Stimulated activated CD8-positive, alpha-beta memory T cell treated with anti-CD3 and anti-CD28 coated beads, Interleukin-7, amount 100 ng/mL, for 1 hour (primary cell): ENCODE measurements around the gene ITGB2.

Experiments
- DNase-seq, 2 donors: peaks; one replicate each; pipeline ENCODE4 v3.0.0-alpha.2; 2020; ENCODE audit warnings: low read depth in 2 of 2

The ITGB2 gene

DNA sequence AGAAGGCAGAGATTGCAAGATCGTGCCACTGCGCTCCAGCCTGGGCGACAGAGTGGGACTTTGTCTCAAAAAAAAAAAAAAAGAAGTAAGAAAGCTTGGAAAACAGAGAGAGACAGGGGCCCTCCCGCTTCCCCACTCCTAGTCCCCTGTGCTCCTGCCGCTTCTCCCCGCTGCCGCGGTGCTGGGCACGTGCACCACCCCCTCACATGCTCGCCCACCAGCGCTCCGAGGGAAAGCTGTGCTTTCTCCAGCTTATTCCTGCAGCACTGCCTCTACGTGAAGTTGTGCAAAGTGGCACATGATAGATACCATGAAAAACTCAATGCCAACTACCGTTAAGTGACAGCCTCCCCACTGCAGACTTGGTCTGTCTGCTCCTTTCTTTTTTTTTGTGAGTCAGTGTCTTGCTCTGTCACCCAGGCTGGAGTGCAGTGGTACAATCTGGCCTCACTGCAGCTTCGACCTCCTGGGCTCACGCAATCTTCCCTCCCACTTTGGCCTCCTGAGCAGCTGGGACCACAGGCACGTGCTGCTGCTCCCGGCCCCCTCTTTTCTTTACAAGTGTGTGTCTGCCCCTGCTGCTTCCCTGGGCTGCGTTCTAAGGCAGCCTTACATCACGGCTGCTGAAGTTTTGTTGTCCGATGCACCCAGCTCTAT lies 34.6 kb upstream of the ITGB2 start:
- DNase-seq: no peak

DNA sequence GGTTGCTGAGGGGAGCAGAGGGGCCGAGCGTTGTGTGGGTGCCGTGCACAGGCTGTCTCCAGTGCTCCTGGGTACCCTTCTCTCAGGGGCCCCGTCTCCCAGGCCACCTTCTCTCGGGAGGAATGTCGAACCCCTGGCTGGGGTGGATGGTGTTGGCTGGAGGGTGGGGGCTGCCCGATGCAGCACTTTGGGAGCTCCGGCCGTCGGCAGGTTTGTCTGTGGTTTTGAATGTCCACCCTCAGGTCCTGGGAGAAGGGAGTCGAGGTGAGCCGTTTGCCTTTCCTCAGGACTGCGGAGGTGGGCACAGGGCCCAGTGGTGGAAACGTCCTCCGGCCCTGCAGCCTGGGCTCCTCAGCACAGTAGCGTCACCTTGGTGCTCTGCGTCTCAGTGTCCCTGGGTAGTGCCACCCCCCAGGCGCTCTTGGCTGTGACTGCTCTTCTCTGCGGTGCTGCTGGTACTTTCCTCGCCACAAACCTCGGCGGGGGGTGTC lies 33.6 kb upstream of the ITGB2 start:
- DNase-seq: no peak

DNA sequence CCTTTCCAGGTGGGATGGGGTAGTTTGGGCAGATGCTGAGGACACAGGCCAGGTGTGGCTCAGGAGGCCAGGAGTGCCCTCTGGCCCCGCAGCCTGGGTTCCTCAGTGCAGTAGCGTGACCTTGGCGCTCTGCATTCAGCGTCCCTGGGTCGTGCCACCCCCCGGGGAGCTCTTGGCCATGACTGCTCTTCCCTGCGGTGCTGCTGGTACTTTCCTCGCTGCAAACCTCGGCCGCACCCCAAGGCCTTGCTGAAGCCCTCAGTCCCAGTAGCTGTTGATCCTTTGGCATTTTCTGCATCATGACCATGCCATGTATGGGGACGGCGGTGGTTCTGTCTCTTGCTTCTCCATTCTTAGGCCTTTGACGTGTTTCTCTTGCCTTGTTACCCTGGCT lies 32.9 kb upstream of the ITGB2 start:
- DNase-seq: no peak

DNA sequence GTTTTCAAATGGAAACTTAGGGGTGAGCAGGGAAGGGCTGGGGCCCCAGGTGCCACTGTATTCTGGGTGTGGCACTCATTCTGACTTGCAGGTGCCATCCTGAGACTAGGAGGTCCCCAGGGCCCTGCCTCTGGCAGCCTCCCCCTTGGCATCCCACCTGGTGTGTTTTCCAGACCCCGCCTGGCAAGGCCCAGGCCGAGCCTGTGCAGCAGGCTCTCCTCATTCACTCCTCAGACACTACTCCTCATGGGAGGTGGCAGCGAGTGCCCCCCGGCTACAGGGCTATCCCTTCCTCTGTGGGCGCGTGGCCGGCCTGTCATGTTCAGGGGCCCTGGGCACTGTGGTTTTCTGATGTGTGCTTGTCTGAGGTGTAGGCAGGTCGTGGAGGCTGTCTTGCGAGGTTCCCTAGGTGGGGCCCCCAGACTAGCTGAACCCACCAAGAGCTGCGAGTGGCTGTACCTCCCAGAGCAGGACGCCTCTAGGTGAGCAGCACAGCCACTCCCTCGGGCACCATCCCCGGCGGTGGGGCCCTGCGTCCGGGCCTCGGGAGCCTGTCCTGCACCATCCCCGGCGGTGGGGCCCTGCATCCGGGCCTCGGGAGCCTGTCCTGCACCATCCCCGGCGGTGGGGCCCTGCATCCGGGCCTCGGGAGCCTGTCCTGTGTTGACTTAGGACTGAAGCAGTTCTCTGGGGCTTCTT lies 32.4 kb upstream of the ITGB2 start:
- DNase-seq: no peak

DNA sequence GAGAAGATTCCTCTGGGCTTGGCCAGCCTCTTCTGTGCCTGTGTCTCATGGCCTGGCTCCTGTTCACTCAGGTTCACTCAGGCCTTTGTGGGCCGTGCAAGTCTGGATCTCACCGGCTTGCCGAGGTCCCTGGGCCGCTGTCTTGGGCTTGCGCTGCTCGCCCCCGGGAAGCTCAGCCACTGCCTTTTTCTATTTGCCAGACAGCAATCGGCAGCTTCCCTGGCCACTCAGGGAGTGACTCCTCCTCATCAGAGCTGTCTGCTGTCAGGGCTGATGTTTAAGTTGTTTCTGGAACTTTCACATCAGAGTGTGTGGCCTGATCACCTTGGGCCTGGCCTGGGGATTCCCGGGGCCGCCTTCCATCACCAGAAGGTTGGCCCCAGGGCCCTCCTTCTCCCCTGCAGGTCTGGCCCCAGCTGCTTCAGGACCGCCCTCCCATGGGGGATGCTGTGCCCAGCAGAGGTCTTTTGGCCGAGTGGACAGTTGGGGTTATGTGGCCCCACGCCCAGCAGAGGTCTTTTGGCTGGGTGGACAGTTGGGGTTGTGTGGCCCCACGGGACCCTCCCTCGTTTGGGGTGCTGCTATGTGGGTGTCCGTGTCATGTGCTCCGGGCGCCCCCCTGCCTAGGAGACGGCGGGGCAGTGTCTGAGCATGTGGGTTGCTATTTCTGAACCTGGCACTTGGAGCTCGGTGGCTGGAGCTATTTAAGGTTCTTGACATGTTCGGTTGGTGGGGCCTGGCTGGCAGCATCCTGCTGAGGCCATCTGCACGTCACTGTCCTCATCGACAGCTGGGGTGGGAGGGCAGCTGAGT lies 31.6 kb upstream of the ITGB2 start:
- no peak for DNase-seq

DNA sequence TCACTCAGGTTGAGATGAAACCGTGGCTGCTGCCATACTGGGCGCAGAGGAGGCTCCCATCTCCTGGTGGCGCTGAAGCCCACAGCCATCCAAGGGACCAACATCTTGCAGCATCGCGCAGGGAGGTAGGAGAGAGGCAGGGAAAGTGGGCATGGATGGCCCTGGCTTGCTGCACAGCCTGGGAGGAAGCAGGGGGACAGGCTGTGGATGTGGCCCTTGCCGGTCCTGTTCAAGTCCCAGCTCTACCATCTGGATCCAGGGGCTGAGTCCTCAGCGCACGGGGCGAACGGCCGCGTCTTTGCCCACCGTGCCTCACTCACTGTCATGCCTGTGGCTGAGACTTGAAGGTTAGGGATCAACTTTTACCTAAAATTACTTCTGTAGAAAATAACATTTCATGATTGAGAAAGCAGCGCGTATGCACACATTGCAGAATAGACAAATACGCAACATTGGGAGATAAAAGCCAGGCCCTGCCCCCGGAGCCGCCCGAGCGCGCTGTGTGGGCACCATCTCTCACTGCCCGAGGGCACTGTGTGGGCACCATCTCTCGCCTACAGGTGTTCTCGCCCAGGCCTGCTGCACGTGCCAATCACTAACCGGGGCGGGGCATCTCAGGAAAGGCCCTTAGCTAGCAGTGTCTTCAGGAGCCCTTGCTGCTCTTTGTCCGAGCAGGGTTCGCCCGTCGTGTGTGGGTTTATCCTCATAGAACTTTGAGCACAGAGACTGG lies 30.7 kb upstream of the ITGB2 start:
- DNase-seq: no peak

DNA sequence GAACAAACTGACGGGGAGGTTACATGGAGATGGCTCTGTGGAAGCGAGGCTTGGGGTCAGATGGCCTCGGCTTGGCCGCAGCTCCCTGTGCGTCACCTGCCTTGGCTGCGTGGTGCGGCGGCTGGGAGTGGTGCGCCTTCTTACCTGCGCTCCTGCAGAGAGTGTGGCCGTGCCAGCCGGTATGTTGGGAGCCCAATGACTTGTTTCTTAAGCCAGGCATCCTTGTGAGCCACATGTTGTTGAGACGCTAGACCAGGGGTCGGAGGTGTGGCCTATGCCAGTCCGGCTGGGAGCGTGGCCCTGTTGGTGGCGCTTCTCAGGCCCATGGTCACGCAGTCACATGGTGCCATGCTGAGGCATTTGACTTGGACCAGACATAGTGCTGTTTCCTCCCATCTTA lies 29.7 kb upstream of the ITGB2 start:
- no peak for DNase-seq

DNA sequence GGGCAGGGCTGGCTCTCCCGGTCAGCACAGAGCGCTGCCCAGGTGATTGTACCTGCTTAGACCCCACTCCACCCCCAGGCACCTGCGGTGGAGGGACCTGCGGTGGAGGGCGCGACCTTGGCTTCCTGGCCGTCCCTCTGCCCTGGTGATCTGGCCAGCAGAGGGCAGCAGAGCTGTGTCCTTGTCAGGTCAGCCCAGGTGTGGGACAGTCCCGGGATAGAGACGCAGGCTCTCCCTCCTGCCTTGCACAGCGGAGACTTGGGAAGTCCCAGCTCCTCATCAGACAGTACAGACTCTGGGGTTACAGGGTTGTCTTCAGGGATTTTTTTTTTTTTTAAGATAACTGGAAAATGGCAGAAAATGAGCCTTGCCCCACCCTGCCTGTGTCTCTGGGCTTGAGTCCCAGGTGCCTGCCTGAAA lies 29.1 kb upstream of the ITGB2 start:
- peak; percentile 62 to 76 for DNase-seq

DNA sequence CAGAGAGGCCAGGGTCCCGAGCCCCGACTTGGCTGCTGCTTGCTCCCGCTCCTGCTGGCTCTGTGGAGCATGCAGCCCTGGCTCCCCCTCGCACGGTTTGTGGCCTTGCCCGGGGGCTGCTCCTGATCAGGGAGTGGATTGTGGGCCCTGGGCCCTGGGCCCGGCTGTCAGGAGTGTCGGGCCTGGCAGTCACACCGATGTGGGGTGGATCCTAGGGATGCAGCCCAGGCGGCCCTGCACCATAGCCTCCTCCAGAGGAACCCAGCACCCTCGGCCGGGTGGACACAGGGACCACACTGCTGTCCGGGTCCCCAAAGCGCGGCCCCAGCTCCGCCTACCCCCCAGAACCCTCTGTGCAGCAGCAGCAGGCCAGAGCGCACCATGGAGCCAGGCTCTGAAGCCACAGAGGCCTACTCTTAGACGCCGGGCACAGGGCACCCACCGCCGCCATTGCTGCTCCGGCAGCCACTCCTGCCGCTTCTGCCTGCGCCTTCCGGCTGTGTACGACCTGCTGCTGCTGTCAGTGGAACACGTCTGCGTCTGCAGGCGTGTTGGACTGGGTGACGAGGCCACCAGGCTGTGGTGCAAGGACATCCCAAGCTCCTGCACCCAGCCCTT lies 28.6 kb upstream of the ITGB2 start:
- no peak for DNase-seq

DNA sequence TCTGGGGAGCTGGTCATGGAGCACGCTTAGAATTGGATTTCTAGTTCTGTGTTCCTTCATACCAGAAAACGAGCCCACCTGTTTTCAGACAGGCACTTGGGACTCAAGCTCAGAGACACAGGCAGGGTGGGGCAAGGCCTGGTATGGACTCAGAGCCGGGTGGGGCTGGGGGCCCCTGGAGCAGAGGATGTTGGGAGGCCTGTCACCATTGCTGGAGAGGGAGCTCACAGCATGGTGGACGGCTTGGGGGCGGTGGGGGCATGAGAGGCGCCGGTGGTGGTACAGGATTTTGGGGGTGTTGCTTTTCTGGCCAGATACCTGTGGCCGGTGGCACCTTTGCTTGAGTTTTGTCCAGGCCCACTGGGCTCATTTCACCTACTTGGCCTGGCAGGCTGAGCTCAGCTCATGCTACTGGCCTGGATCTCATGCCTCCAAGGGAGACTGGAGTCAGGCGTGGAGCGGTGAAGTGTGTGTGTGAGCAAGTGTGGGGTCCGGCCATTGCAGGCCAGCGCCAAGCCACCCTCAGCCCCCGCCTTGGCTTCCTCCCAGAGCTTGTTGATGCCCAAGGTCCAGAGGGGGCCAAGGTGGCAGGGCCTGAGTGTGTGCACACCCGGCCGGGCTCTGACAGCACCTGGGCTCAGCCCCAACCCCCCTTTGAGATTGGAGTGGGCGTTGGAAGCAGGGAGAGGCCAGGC lies 27.9 kb upstream of the ITGB2 start:
- no peak for DNase-seq

DNA sequence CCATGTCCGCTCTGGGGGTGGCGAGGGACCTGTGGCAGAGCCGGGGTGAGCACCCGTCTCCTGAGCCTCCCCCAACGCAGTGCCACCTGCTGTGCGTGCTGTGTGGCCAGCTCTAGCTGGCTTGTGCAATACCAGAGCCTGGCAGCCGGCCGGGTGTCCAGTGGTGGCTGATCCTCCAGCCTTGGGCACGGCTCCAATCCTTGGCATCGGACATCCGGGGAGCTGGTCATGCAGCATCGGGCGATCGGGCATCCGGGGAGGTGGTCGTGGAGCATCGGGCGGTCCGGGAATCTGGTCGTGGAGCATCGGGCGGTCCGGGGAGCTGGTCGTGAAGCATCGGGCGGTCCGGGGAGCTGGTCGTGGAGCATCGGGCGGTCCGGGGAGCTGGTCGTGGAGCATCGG lies 27.2 kb upstream of the ITGB2 start:
- DNase-seq: no peak

DNA sequence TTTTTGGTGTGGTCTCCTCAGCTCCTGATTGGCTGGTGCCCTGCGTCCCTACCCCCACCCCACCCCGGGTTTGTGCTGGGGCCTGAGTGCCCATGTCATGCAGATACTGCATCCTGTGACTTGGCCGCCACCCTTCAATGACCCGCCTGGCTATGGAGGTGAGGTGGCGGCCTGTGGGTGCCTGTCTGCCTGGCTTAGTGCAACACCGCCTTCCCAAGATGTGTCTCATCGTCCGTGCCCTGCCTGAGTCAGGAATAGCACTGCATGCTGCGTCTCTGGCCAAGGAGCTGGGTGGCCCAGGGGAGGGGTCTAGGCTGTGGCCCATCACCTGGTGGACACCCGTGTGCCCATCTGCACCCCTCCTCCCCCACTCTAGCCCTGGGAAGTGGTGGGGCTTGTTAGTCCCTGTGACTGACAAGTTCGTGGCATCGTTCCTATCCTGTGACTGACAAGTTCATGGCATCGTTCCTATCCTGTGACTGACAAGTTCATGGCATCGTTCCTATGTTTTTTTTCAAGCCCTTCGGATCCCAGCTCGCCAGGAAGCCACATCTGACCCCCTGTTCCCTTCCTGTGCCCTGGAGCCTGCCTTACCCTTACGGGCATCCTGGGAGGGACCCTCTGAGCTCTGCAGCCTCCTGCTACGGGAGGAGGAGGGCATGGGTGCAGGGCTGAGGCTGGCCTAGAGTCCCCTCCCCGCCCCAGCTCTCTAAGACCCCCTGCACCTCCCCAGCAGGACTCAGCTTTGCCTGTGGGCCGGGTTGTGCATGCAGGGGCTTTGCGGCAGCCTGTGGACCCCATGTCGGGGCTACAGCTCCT lies 26.6 kb upstream of the ITGB2 start:
- DNase-seq: no peak

DNA sequence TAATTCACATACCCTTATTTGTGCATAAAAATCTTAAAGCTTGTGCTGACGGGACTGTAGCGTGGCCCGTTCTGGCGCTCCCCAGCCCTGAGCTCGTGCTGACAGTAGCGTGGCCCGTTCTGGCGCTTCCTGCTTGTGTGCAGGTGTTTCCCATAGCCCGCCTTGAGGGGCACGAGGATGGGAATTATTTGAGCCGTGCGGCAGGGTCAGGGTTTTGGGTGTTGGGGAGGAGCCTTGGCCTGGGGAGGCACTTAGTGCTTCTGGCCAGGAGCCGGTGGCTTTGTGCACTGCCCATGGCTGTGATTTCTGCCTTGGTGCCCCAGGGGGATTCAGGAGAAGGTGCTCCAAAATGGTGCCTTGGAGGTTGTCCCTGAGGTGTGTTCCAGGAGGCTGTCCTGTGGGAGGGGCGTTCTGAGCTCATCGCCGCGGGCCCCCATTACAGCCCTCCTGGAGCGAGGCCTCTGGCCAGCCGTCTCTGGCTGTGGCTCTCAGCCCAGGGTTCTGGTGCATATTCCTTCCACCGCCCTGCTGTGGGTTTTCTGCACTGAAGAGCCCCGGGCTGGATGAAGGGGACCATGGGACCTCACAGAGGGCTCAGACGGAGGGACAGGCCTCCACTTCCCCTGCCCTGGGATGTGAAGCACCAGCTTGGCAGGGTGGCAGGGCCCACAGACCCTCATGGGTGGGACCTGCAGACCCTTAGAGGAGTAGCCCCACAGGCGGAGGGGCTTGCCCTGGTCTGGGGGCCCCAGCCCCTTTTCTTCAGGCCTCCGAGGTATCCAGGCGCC lies 25.7 kb upstream of the ITGB2 start:
- DNase-seq: no peak

DNA sequence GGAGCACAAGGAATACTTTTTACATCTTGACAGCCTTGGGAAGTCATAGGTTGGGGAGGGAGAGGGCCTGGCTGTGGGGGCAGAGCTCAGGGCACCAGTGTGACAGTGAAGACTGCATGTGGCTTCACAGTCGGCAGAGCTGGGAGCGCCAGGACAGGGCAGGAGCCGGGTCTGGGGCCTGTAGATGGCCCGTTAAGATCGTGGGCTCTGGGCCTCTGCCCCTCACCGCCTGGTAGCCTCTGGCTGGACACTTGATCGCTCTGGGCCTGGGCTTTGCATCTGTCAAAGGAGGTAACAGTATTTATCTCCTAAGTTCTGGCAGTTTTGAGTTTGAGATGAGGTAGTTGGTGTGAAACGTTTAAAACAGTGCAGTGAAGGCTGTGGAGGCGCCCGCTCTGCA lies 23.9 kb upstream of the ITGB2 start:
- no peak for DNase-seq

DNA sequence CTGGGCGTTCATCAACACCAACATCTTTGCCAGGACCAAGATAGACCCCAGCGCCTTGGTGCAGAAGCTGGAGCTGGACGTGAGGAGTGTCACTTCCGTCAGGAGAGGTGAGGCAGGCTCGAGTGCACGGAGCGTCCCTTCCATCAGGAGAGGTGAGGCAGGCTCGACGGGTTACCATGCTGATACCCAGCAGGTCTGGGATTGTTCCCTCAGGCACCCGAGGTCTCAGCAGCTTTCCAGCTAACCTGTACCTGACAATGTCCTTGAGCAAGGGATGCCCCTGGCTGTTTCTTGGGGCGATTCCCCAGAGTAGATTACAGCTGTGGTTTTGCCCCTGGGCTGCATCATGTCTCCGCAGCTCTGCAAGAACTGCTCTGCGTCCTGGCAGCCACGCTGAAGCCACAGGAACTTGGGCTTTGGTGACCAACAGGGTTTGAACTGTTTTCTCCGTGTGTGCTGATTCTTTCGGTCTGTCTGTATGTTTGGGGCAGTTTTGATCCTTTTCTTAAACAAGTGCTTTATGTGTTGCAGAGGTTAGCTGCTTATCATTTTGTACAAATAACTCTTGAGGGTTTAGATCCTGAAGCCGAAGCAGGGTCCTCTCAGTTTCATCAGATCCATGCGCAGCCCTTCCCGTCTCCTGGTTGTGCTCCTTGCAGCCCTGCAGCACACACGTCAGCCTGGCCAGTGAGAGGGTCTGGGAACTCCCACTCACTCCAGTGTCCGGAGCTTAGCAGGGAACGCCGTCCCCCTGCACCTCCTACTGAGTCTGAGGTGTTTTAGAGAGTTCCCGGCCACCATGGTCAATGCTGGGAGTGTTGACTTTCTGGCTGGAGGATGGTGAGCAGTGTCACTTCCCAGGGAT lies 23.2 kb upstream of the ITGB2 start:
- no peak for DNase-seq

DNA sequence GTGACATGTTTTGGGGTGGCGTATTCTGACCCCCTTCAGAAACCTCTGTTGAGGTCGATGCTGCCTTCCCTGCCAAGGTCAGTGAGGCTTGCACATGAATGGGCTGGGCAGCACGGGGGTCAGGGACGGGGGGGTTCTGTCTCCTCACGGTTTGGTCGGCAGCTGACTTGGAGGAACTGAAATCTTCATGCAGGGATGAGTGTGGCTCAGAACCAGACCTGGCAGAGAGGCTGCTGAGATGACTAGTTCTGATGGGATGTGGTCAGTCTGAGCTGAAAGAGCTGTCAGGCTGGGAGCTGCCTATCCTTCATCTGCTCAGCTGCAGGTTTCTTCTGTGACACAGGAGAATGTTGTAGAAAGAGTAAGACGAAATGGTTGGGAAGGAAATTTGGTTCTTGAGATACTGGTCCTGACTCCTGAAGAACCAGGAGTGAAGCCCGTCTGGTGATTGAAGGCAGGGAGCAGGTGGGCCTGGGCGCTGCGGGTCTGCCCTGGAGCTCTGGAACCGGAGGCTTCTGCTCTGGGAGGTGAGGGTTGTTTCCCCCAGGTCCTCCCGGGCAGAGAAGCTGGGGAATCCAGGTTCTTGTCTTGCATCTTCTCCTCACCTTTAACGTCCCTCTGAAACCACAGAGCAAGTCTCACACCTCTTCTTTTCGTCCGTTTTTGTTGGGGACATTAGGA lies 22.4 kb upstream of the ITGB2 start:
- no peak for DNase-seq

DNA sequence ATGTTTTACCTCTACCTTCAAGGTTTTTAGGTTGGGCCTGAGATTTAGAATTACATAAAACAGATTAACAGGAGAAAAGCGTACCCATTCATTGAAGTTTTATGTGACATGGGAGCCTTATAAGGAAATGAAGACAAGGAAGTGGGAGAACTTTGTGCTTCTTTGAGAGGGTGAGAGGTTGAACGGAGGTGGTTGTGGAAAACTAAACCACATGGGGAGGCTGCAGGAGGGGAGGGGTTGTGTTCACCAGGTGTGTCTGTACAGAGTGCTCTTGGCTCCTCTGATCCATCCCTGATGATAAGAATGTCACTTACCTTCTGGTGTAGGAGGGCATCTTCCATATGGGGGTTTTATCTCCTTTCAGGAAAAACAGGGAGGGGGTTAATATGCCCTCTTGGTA lies 21.9 kb upstream of the ITGB2 start:
- DNase-seq: no peak

DNA sequence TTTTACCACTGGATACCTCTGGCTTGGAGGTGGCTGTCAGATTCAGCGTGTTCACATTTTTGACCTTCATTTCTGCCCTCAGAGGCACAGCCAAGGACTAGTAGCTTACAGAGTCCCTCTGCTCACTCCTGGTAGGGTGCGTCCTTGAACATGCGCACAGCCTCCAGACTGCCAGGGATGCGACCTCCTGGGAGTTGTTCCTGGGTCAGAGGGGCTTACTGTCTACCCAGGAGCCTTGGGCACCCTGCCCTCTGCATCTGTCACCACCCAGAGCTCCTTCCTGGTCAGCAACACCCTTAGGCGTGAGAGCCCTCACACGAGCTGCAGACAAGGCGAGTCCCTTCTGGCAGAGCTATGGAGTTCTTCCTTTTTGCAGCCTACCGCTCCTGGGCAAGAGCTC lies 20.9 kb upstream of the ITGB2 start:
- no peak for DNase-seq
